ENCODE results near the gene MAST4.

DNA sequence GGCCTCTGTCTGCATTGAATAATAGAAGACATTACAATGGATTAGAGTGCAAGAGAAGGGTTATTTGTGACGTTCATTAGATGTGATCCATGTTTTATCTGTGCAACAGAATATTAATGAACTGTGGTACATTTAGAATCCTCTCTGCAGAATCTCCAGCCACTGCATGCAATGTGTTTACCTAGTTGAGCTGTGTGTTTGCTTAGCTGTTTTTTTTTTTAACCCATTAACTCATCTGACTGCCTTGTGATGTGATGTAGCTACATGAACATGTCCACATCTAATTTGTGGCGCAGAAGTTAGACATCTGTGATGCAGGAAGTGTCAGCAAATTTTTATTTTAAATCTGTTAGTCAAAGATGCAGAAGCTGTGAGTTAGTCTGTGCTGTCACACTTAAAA, 363.5 kb downstream of the MAST4 start:
- TF ChIP-seq, protein P1, sequence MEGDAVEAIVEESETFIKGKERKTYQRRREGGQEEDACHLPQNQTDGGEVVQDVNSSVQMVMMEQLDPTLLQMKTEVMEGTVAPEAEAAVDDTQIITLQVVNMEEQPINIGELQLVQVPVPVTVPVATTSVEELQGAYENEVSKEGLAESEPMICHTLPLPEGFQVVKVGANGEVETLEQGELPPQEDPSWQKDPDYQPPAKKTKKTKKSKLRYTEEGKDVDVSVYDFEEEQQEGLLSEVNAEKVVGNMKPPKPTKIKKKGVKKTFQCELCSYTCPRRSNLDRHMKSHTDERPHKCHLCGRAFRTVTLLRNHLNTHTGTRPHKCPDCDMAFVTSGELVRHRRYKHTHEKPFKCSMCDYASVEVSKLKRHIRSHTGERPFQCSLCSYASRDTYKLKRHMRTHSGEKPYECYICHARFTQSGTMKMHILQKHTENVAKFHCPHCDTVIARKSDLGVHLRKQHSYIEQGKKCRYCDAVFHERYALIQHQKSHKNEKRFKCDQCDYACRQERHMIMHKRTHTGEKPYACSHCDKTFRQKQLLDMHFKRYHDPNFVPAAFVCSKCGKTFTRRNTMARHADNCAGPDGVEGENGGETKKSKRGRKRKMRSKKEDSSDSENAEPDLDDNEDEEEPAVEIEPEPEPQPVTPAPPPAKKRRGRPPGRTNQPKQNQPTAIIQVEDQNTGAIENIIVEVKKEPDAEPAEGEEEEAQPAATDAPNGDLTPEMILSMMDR (IDR thresholded peaks at IDR 0.05), result no peak
- TF ChIP-seq EZH2 (IDR thresholded peaks at IDR 0.05; ENCODE audit: borderline replicate concordance, insufficient read depth, low read depth, low read length, poor library complexity, severe bottlenecking), result no peak

All from B cell (primary cell).